ENCODE data around the gene POFUT2.
A peak's percentile ranks its signal among the peaks of the same experiment; 100 is the strongest.
"Not testable (repeated sequence)": the region's sequence is repeated elsewhere in the genome, so short reads cannot be mapped to it uniquely, and the experiment has no call there.

Gene POFUT2

DNA sequence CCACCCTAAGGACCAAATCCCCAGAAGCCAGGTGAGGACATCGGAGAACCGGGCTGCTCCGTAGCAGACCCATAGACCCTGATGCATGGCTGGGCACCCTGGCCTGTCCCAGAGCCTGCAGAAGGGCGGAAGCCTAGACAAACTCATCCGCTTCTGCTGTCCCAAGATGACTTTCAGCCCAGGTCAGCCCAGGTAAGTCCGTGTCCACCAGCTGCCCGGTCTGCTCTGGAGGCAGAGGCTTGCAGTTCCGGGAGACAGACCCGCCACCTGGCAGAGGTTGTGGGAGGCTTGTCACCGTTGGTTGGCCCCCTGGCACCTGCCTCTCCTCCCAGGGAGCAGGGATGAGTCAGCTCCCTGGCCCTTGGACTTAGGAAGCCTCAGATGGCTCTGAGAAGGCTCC lies 22.8 kb upstream of the POFUT2 start:
- DNase-seq (ENCODE audit: low read depth in 2 of 2) = no peak

DNA sequence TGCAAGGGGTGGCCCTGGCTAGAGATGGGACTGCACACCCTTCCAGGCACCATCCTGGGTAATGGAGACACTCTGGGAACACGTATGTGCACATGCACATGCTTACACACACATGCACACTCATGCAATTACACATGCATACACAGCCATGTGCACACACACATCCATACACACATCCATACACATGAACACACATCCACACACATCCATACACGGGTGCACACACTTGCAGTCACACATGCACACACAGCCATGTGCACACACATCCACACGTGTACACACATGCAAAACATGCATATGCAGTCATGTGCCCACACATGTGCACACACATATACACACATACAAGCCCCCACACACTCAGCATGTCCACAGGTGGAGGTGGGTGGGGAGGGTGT lies 22.3 kb upstream of the POFUT2 start:
- DNase-seq (ENCODE audit: low read depth in 2 of 2) = no peak

DNA sequence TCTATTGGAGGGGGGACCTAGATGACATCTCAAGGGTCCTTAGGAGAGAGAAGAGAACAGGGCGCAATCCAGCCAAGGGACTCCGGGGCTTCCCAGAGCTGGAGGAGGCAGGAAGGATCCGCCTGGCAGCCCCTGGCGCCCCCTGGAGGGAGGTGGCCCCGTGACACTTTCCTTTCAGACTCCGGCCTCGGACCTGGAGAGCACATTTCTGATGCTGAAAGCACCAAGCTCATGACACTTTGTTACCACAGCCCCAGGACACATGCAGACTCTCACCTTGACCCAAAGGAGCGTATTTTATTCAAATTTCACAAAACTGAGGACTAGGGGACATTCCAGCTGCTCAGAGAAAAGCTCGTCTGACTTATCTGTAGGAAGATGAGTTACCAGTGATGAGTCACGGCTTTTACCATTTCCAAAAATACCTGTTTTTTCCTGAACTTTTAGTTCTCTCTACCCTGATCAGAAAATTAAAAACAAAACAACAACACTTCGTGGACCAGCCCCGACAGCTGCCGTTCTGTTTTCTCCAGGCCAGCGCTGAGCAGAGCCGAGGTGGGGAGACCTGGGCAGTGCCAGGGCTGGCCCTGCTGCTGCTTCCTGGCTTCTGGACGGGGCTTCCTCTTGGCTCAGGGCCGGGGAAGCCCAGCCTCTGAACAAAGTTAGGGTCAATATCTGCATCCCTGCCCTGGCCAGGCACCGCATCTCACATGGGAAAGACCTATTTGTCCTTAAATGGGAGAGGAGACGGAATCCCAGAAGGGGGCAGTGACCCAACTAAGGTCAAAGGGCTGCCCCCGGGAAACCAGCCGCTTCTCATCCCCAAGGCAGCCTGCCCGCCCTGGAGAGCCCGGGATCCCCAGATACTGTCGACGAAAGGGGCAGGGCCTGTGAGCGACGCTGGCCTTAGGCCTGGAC lies 21.6 kb upstream of the POFUT2 start:
- no peak for DNase-seq (ENCODE audit: low read depth in 2 of 2)

- DNase-seq (ENCODE audit: low read depth in 2 of 2) = no peak
These were observed 20.7 kb upstream of the POFUT2 start for GRCh38 chr21:45308194-45309068.

DNA sequence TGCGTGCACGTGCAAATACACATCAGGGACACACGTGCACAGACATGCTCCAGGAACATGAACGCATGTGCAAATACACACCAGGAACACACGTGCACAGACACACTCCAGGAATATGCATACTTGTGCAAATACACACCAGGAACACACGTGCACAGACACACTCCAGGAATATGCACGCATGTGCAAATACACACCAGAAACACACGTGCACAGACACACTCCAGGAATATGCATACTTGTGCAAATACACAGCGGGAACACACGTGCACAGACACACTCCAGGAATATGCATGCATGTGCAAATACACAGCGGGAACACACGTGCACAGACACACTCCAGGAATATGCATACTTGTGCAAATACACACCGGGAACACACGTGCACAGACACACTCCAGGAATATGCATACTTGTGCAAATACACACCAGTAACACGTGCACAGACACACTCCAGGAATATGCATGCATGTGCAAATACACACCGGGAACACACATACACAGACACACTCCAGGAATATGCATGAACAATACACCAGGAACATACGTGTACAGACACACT lies 20.0 kb upstream of the POFUT2 start:
- DNase-seq (ENCODE audit: low read depth in 2 of 2) = not testable (repeated sequence)

- DNase-seq (ENCODE audit: low read depth in 2 of 2) = no peak
These were observed 19.3 kb upstream of the POFUT2 start for GRCh38 chr21:45306832-45307571.

DNA sequence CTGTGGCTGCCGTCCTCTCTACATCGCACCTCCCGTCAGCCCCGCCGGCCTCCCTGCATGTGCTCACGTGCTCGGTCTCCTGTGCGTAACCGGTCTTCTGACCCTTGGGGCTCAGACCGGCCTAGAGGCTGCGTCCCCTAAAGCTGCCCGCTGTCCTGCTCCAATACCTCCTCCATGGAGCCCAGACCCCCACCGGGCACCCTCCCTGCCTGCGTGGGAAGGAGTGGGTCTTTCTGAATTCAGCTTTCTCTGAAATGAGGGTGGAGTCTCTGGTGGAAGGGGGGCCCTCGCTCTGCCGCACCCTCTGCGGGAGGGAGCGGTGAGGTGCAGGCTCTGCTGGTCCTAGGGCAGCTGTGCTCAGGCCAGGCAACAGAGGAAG lies 18.7 kb upstream of the POFUT2 start:
- DNase-seq (ENCODE audit: low read depth in 2 of 2) = no peak

DNA sequence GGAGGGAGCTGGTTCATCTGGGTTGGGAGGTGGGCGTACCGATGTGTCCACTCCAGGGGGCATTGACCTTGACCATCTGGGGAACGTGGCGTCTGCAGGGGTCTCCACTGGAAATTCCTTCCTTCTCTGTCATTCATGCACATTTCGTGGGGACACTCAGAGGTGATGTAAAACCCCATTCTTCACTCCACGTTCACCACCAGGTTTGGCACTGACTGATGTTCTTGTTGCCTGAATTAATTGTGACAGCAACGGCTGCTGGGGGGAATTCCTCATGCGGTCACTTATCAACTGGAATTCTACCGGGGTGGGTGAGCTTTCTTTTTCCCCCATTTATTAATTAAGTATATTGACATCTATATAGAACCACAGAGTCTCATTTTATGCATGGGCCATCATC lies 18.1 kb upstream of the POFUT2 start:
- no peak for DNase-seq (ENCODE audit: low read depth in 2 of 2)

- no peak for DNase-seq (ENCODE audit: low read depth in 2 of 2)
These were observed 17.2 kb upstream of the POFUT2 start for GRCh38 chr21:45304945-45305344.

DNA sequence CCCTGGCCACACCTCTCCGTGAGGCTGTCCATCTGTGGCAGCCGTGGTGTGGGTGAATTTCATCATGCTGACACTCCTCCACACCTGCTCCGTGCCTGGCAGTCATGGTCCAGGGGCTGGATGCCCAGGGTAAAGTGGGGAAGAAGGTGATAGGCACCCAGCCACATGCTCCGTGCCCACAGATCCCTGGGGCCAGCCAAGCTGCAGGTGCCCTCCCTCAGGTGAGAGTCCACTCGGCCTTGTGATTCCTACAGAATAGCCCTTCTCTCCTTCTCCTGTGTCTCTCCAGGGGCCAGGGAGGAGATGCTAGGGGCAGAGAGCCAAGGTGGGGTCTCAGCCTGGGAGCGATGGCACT lies 16.8 kb upstream of the POFUT2 start:
- no peak for DNase-seq (ENCODE audit: low read depth in 2 of 2)

- no peak for DNase-seq (ENCODE audit: low read depth in 2 of 2)
These were observed 16.2 kb upstream of the POFUT2 start for GRCh38 chr21:45303751-45304475.

DNA sequence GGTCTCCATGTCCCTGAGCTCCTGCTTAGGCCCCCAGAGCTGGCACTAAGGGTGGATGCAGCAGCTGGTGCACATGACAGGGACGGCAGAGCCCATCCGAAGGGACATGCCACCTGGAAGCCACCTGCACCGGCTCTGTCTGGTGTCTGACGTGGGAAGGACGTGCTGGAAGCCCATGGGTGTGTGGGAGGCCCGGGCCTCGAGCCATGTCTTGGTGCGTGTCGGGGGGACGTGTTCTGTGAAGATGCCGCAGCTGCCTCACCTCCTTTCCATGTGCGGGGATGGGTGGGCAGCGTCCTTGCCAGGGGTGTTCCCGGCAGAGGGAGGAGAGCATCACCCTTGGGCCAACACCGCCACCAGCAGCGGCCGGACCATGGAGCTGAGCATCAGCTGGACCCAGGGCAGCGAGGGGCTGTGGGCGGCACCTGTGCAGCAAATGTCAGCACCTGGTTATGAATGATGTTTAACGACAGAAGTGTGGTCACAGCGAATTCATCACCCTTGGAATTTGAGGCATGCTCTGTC lies 15.5 kb upstream of the POFUT2 start:
- DNase-seq (ENCODE audit: low read depth in 2 of 2) = no peak

GRCh38 chr21:45302082-45303061 lies 14.7 kb upstream of the POFUT2 start:
- peak; percentile 20 to 37 for DNase-seq (ENCODE audit: low read depth in 2 of 2)

GRCh38 chr21:45301521-45302081 lies 13.9 kb upstream of the POFUT2 start:
- no peak for DNase-seq (ENCODE audit: low read depth in 2 of 2)

DNA sequence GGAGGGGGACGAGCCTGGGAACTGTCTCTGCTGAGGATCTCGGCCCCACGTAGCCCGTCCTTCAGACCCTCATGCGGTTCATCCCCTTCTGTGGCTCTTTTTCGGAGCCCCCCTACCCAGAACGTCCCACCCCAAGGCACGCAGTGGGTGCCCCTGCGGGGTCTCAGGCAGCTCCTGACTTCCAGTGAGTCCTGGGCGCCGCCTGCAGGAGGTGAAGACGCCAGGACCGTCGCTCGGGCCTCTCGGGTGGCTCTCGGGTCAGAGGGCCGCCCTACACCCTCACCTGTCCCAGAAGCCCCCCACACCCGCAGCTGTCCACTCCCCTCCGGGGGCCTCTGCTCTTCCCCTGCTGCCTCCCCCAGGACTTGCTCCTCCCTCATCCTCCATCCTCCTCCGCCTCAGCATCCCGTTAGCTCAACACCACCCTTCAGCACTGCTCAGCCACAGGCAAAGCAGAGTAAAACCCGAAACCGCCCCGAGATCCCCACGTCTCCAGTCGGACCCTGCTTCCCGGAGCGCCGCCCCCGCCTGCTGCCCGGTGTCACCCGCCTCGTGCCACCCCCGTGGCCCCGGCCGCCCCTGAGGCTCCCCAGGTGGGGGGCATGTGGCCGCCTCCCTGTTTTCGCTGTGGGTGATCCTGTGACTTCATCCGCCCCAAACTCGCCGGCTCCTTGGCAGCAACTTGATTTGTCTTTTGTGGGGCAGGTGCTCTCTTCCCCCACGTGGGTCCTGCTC lies 13.3 kb upstream of the POFUT2 start:
- no peak for DNase-seq (ENCODE audit: low read depth in 2 of 2)

DNA sequence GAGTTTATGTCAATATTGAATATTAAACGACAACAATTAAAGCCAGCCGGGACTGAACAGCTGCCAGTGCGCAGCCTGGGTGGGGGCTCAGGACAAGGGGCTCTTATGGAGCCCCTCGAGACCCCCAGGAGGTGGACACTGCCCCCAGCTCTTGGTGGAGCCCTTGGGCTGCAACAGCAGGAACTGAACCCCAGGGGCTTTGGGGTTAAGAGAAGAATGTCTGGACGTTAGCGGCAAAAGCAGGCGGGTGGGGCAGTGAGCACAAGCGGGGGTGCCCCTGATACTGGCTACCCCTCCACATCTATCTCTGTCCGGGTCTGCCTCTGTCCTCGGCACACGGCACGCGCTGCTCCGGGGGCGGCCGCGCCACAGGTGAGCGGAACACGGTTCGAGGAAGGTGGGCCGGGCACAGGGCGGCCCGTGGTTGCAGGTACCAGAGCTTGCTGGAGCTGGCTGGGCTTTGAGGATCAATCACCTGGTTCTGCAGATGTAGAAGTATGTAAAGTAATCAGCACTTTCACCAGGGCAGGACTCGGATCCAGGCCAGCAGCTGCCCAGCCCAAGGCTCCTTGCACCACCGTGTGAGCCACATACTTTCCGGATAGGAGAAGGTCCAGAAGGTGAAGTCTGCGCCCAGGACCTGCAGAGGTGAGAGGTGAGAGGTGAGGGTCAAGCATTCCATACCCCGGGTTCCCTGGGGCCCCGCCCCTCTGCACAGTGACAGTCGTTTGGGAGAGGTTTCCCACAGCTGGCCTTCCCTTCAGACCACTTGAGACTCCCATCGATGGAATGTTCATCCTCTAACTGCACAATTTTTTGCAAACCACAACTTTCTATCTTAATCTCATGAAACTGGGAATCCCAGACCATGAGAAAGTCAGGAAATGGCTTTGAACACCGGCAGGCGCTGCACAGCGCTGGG lies 12.4 kb upstream of the POFUT2 start:
- no peak for DNase-seq (ENCODE audit: low read depth in 2 of 2)

GRCh38 chr21:45299026-45299863 lies 11.6 kb upstream of the POFUT2 start:
- no peak for DNase-seq (ENCODE audit: low read depth in 2 of 2)

Measured in stimulated activated CD8-positive, alpha-beta memory T cell treated with anti-CD3 and anti-CD28 coated beads, Interleukin-7, amount 100 ng/mL, for 1 hour (primary cell).